GM12873 (cell line): ENCODE measurements around the gene PPHLN1.

ENCODE experiments used
- TF ChIP-seq, protein P1 (sequence below): IDR thresholded peaks from 2 replicates; pipeline ENCODE4 v1.5.1; 2012; ENCODE audit warnings: low read depth, mild to moderate bottlenecking, moderate library complexity, low read length, control low read depth; ENCODE audit not compliant: insufficient read depth; ENCODE audit errors: missing control alignments

The PPHLN1 gene

DNA sequence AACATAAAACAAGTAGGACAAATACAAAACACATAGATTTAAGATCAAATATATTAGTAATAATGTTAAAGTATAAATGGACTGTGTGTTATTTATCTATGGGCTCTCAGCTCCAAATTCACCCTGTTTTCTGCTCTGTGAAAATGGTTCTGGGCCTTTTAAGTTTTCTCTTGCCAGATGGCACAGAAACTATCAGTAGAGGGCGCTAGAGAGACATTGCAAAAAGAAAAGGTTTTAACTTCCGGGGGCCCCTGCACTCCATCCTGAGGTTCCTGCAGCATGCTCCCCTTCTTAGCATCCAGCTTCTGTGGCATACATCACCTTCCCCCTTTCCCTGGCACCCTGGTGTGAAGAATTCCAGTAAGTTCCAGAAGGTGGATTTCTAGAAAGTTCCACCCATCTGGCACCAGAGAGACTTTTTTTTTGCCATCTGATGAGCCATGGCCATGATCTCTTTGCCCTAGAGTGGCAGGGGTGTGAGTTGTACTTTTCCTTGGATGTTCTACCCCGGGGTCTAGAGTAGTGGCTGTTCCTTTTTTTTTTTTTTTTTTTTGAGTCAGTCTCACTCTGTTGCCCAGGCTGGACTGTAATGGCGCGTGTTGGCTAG lies 29.4 kb upstream of the PPHLN1 start:
- TF ChIP-seq, protein P1, sequence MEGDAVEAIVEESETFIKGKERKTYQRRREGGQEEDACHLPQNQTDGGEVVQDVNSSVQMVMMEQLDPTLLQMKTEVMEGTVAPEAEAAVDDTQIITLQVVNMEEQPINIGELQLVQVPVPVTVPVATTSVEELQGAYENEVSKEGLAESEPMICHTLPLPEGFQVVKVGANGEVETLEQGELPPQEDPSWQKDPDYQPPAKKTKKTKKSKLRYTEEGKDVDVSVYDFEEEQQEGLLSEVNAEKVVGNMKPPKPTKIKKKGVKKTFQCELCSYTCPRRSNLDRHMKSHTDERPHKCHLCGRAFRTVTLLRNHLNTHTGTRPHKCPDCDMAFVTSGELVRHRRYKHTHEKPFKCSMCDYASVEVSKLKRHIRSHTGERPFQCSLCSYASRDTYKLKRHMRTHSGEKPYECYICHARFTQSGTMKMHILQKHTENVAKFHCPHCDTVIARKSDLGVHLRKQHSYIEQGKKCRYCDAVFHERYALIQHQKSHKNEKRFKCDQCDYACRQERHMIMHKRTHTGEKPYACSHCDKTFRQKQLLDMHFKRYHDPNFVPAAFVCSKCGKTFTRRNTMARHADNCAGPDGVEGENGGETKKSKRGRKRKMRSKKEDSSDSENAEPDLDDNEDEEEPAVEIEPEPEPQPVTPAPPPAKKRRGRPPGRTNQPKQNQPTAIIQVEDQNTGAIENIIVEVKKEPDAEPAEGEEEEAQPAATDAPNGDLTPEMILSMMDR: peak; percentile 67

DNA sequence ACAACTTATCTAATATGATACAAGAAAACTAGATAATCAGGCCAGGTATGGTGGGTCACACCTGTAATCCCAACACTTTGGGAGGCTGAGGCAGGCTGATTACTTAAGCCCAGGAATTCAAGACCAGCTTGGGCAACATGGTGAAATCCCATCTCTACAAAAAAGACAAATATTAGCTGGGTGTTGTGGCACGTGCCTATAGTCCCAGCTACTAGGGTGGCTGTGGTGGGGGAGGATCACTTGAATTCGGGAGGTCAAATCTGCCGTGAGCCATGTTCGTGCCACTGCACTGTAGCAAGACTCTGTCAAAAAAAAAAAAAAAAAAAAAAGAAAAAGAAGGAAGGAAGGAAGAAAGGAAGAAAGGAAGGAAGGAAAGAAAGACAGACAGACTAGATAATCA lies 27.1 kb upstream of the PPHLN1 start:
- TF ChIP-seq, protein P1: no peak

DNA sequence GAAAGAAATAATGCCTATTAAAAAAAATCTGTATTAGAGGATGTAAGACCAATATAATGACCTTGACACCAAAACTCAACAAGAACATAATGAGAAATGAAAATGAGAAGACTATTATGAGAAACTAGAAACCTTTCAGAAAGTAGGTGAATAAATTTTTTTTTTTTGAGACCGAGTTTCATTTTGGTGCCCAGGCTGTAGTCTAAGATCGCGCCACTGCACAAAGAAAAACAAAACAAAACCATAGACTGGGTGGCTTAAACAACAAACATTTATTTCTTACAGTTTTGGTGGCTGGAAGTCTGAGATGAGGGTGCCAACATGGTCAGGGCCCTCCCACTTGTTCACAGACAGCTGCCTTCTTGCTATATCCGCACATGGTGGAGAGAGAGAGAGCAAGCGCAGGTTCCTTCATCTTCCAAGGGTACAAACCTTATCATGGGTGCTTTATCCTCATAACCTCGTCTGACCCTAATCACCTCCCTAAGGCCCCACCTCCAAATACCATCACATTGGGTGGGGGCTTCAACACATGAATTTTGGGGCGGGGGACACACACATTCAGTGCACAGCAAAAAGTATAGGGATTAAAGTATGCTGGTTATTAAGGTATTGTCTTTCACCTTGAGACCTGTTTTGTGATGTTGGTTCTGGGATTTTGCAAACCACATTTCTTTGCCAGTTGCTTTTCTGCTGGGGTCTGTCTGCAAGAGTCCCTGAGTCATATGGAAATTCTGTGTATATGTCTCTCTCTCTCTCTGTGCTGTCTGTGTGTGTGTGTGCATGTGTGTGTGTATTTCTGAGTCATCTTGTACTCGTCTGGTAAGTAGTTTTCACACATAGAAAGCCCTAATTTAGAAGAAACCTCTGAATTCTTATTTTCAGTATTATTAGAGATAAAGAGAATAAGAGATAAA lies 26.3 kb upstream of the PPHLN1 start:
- TF ChIP-seq, protein P1: no peak

DNA sequence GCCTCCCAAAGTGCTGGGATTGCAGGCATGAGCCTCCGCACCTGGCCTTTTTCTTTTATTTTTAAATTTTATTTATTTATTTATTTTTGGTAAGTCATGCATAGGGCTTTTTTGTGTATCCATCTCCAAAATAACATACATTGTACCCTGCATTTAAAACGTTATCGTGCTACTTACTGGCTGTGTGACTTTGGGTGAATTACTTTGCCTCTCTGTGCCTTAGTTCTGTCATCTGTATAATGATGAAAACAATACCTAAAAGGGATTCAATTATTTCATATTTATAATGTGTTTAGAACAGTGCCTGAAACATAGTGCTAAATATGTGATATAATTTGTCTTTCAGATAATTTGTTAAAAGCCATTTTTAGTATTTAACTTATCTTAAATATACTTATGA lies 19.7 kb upstream of the PPHLN1 start:
- TF ChIP-seq, protein P1: no peak

DNA sequence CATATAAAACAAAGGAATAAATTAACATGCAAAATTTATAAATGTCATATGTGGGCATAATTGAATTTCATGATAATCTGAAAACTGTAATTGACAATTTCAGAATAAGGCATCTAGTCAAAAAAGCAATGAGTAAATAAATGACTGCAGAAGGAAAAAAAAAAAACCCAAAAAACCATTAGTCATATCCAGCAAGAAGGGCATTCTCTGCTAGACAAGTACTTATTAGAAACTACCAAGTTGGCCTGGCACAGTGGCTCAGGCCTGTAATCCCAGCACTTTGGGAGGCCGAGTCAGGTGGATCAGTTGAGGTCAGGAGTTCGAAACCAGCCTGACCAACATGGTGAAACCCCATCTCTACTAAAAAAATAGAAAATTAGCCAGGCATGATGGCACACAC lies 17.6 kb upstream of the PPHLN1 start:
- TF ChIP-seq, protein P1: no peak

DNA sequence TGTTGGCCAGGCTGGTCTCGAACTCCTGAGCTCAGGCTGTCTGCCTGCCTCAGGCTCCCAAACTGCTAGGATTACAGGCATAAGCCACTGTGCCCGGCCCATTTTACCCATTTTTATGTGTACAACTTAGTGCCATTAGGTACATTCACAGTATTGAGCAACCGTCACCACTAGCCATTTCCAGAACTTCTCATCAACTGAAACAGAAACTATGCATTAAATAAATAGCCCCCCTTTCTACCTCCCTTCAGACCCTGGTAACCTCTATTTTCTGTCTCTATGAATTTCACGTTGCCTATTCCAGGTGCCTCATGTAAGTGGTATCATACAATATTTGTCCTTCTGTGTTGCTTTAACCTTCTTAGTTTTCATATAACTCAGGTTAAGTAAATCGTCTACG lies 16.0 kb upstream of the PPHLN1 start:
- TF ChIP-seq, protein P1: no peak

DNA sequence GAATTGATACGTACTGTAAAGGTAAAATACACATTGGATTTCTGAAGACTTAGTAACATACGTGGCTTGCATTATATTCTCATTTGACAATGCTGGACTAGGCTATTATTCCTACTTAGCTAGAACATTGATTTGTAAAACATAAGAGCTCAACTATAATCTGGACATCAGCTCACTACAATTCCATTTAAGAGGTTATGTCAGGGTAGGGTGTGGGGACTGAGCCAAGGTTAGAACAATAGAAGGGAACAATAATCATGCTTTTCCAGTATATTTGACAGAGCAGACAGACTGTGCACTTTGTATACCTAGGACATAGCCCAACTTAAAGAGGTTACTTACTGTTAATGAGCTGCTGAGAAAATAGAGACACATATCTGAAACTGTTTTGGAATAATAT lies 10.9 kb upstream of the PPHLN1 start:
- TF ChIP-seq, protein P1: no peak
